ENCODE measurements around the gene MBD6. TPM values are rescaled to one million over a fixed set of nuclear protein-coding genes. Genes with fewer than 3 reads are reported as not detected.

Gene MBD6
- total RNA-seq, 4 donors from 2014 or later, result 5.5 to 20.3 (median 12.9) TPM

DNA sequence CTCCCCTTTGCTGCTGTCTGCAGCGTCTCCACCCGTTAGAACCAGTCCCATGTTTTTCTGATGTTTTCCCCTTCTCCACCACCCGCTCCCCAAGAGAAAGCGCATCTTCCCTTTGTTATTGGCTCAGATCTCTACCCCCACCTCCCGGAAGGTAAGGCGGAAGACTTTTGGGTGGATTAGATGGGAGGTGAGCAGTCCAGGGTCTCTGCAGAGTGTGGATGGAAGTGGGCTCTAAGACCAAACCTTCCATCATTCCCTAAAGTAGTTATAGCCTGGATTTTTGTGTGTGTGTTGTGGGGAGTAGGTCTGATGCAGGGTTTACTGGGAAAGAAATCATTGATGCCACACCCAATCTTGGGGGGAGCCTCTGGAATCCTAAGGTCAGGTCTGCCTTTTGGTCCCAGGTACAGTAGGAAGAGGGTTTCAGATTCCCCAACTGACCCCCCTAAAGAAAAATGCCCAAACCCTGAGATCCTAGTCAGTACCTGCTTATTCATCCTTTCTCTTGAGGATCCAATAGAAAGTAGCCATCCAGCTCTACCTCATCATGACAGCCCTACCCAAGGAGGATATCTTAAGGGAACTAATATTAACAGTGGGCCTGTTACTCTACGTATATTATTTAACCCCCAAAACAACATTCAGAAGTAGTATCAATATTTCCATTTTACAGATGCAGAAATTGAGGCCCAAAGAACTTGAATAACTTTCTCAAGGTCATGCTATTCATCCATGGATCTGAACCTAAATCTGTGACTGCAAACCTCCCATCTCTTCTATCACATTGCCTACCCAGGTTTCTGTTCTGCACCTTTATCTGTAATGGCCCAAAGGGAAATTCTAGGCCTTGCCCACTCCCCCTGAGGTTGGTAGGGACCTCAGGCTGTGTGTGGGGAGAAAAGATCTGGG is 28.3 kb downstream of the MBD6 start:
- in situ Hi-C loops (cut with MboI; ENCODE audit: low sequenced_read_pairs in 4 of 4), result no loop called here
- Histone ChIP-seq H3K27ac (no peak overlapping the region), H3K9me3 (no peaks in the 10 kb centered on the region), H3K4me1 (peaks cover 8% of the 10 kb centered on the region in 2 donors), H3K36me3 (no peaks in the 10 kb centered on the region), H3K27me3 (peaks cover 21 to 33% (median 21%) of the 10 kb centered on the region in 3 donors), H3K4me3 (no peak overlapping the region)
- no peak for DNase-seq
- intact Hi-C loops (cut with DNase I; ENCODE audit: low total_unique reads), result no loop called here
- no peak for ATAC-seq
- TF ChIP-seq CTCF (IDR thresholded peaks at IDR 0.05 in 4 of 5, conservative IDR thresholded peaks at IDR 0.05 in 1 of 5), result no peak
- TF ChIP-seq POLR2A (IDR thresholded peaks at IDR 0.05), result no peak

GRCh38 chr12:57551637-57552305 is 29.1 kb downstream of the MBD6 start:
- DNase-seq (no peak), ATAC-seq (no peak)
- peaks cover 3% of the 10 kb centered on the region in 2 donors for H3K4me1 ChIP-seq
- no peaks in the 10 kb centered on the region for H3K36me3 ChIP-seq
- no peak overlapping the region for H3K4me3 ChIP-seq
- intact Hi-C loops (cut with DNase I; ENCODE audit: low total_unique reads) (no loop called here), in situ Hi-C loops (cut with MboI; ENCODE audit: low sequenced_read_pairs in 4 of 4) (no loop called here)
- H3K27ac ChIP-seq, result no peak overlapping the region
- TF ChIP-seq CTCF (IDR thresholded peaks at IDR 0.05 in 4 of 5, conservative IDR thresholded peaks at IDR 0.05 in 1 of 5), result no peak
- TF ChIP-seq POLR2A (IDR thresholded peaks at IDR 0.05), result no peak
- no peaks in the 10 kb centered on the region for H3K9me3 ChIP-seq
- peaks cover 21 to 33% (median 21%) of the 10 kb centered on the region in 3 donors for H3K27me3 ChIP-seq

DNA sequence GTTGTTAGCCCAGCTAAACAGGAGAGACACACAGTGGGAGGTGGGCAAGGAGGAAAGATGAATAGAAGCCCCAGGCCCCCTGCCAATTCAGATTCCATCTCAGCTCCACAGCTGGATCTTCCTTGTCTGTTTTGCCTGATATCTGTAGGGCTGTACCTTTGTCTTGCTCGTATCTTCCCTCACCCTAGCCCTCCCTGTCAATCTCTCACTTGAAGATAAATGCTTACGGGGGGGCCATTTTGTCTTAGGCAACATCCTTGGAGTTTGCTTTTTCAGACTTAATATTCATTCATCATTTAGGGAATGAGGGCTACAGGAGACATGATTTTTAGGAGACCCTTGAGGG is 29.7 kb downstream of the MBD6 start:
- Histone ChIP-seq H3K27ac (no peak overlapping the region), H3K9me3 (no peaks in the 10 kb centered on the region), H3K27me3 (peaks cover 21 to 33% (median 21%) of the 10 kb centered on the region in 3 donors), H3K36me3 (no peaks in the 10 kb centered on the region), H3K4me1 (peaks cover 3% of the 10 kb centered on the region in 2 donors), H3K4me3 (no peak overlapping the region)
- no peak for DNase-seq
- no peak for ATAC-seq
- TF ChIP-seq CTCF (IDR thresholded peaks at IDR 0.05 in 4 of 5, conservative IDR thresholded peaks at IDR 0.05 in 1 of 5) (no peak), POLR2A (IDR thresholded peaks at IDR 0.05) (no peak)
- intact Hi-C loops (cut with DNase I; ENCODE audit: low total_unique reads) (no loop called here), in situ Hi-C loops (cut with MboI; ENCODE audit: low sequenced_read_pairs in 4 of 4) (no loop called here)

DNA sequence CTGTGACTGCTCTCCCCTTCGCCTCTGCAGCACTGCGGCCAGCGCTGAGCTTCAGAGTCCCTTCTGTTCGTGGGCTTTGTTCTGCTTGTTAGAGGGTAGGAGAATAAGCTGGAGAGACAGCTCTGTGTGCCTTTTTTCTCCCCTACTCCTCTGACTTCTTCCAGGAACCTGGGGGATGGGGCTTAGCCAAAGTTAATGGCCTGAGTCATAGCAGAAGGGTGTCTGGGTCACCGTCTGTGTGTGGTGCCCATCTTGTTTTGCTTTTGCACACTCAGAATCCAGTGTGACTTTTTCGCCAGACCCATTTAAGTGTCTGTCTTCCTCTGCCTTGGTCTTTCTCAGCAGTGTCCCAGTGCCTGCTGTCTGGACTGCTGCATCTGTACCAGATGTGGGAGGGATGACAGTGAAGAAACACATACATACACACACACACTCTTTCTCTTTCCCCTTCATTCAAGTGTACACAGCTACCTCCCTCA is 30.2 kb downstream of the MBD6 start:
- in situ Hi-C loops (cut with MboI; ENCODE audit: low sequenced_read_pairs in 4 of 4), result no loop called here

More for the DNA sequence above, 30.2 kb downstream of the MBD6 start:
- DNase-seq (no peak), ATAC-seq (no peak)
- TF ChIP-seq POLR2A (IDR thresholded peaks at IDR 0.05) (no peak), CTCF (IDR thresholded peaks at IDR 0.05 in 4 of 5, conservative IDR thresholded peaks at IDR 0.05 in 1 of 5) (no peak)
- peaks cover 21 to 33% (median 21%) of the 10 kb centered on the region in 3 donors for H3K27me3 ChIP-seq
- H3K4me1 ChIP-seq, result peaks cover 0 to 3% of the 10 kb centered on the region in 2 donors
- H3K9me3 ChIP-seq, result no peaks in the 10 kb centered on the region
- H3K27ac ChIP-seq, result no peak overlapping the region
- H3K36me3 ChIP-seq, result no peaks in the 10 kb centered on the region
- no peak overlapping the region for H3K4me3 ChIP-seq
- intact Hi-C loops (cut with DNase I; ENCODE audit: low total_unique reads), result no loop called here
